Measurements from ENCODE around the gene CUL2. TPM values are rescaled to one million over a fixed set of nuclear protein-coding genes. Genes with fewer than 3 reads are reported as not detected.
A peak's percentile ranks its signal among the peaks of the same experiment; 100 is the strongest.
"Not testable (repeated sequence)": the region's sequence is repeated elsewhere in the genome, so short reads cannot be mapped to it uniquely, and the experiment has no call there.

CUL2 gene
- total RNA-seq, 1 experiment from 2014 or later = 21.7 TPM

DNA sequence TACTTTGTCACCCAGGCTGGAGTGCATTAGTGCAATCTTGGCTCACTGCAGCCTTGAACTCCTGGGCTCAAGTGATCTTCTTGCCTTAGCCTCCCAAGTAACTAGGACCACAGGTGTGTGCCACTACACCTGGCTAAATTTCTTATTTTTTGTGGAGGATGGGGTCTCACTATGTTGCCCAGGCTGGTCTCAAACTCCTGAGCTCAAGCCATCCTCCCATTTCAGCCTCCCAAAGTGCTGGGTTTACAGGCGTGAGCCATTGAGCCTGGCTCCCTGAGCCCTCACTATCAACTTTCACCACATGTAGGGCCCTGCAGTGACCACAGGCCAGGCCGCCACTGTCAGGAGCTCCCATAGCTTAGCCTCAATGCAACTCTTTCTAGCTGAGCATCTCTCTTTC lies 110.2 kb downstream of the CUL2 start:
- no peak for DNase-seq (ENCODE audit: low read depth)

DNA sequence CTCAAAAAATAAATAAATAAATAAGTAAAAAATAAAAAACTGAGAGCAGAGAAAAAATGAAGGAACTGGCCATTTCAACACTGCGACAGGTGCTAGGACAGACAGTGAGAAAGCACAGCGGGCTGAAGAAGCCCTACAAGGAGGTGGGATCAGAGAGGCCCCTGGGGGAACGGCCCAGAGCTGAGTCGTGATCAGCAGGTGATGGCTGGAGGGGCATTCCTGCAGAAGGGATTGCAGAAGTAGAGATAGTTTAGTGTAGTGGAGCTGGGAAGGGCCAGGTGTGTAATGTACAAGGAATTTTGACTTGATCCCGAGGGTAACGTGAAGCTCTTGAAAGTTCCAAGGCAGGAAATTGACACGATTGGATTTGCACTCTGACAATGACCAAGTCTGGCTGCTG lies 112.1 kb downstream of the CUL2 start:
- no peak for DNase-seq (ENCODE audit: low read depth)

DNA sequence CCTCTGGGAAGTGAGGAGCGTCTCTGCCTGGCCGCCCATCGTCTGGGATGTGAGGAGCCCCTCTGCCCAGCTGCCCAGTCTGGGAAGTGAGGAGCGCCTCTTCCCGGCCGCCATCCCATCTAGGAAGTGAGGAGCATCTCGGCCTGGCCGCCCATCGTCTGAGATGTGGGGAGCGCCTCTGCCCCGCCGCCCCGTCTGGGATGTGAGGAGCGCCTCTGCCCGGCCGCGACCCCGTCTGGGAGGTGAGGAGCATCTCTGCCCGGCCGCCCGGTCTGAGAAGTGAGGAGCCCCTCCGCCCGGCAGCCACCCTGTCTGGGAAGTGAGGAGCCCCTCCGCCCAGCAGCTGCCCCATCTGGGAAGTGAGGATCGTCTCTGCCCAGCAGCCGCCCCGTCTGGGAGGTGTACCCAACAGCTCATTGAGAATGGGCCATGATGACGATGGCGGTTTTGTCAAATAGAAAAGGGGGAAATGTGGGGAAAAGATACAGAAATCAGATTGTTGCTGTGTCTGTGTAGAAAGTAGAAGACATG lies 113.7 kb downstream of the CUL2 start:
- DNase-seq (ENCODE audit: low read depth) = not testable (repeated sequence)

DNA sequence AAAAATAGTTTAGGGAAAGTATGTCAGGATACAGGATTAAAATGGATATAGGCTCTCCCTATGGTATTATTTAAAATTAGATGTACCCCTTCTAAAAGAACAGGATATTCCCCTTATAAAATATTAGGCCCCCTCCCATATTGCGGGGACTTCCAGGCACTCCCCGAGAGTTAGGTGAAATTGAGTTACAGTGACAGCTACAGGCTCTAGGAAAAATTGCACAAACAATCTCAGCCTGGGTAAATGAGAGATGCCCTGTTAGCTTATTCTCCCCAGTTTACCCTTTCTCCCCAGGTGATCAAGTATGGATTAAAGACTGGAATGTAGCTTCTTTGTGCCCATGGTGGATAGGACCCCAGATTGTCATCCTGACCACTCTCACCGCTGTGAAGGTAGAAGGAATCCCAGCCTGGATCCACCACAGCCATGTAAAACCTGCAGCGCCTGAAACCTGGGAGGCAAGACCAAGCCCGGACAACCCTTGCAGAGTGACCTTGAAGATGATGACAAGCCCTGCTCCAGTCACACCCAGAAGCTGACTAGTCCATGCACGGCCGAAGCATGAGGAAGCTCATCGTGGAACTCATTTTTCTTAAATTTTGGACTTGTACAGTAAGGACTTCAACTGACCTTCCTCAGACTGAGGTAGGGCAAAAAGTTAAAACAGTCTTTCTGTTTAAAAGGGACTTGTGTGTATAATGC lies 115.6 kb downstream of the CUL2 start:
- DNase-seq (ENCODE audit: low read depth) = not testable (repeated sequence)

DNA sequence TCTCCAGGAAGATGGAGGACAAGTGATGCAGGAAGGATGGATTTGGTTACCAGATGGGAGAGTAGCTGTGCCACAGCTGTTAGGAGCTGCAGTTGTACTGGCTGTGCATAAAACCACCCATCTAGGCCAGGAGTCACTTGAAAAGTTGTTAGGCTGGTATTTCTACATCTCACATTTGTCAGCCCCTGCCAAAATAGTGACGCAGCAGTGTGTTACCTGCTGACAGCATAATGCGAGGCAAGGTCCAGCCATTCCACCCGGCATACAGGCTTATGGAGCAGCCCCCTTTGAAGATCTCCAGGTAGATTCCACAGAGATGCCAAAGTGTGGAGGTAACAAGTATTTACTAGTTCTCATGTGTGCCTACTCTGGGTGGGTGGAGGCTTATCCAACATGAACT lies 116.4 kb downstream of the CUL2 start:
- not testable (repeated sequence) for DNase-seq (ENCODE audit: low read depth)

DNA sequence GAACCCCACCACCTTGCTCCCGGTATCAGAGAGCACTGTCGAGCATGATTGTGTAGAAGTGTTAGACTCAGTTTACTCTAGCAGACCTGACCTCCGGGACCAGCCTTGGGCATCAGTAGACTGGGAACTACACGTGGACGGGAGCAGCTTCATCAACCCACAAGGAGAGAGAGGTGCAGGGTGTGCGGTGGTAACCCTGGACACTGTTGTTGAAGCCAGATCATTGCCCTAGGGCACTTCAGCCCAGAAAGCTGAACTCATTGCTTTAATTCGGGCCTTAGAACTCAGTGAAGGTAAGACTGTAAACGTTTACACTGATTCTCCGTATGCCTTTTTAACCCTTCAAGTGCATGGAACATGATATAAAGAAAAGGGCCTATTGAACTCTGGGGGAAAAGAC lies 117.0 kb downstream of the CUL2 start:
- not testable (repeated sequence) for DNase-seq (ENCODE audit: low read depth)

DNA sequence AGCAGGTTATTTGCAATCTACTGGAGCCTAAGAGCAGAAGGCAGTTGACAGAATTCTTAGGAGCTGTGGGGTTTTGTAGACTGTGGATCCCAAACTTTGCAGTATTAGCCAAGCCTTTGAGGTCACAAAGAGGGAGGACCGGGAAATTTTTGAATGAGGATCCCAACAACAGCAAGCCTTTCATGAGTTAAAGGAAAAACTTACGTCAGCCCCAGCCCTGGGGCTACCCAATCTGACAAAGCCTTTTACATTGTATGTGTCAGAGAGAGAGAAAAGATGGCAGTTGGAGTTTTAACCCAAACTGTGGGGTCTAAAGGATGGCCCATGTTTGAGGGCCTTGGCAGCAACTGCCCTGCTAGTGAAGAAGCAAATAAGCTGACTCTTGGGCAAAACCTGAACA lies 117.5 kb downstream of the CUL2 start:
- DNase-seq (ENCODE audit: low read depth) = not testable (repeated sequence)

DNA sequence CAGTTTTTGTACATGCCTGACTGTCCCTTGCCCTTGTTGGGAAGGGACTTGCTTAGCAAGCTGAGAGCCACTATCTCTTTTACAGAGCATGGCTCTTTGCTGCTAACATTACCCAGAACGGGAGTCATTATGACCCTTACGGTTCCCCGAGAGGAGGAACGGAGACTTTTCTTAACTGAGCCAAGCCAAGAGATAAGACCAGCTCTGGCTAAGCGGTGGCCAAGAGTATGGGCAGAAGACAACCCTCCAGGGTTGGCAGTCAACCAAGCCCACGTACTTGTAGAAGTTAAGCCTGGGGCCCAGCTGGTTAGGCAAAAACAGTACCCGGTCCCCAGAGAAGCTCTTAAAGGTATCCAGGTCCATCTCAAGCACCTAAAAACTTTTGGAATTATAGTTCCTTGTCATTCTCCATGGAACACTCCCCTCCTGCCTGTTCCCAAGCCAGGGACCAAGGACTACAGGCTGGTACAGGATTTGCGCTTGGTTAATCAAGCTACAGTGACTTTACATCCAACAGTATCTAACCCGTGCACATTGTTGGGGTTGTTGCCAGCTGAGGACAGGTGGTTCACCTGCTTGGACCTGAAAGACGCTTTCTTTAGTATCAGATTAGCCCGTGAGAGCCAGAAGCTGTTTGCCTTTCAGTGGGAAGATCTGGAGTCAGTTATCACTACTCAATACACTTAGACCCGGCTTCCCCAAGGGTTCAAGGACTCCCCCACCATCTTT lies 118.4 kb downstream of the CUL2 start:
- not testable (repeated sequence) for DNase-seq (ENCODE audit: low read depth)

DNA sequence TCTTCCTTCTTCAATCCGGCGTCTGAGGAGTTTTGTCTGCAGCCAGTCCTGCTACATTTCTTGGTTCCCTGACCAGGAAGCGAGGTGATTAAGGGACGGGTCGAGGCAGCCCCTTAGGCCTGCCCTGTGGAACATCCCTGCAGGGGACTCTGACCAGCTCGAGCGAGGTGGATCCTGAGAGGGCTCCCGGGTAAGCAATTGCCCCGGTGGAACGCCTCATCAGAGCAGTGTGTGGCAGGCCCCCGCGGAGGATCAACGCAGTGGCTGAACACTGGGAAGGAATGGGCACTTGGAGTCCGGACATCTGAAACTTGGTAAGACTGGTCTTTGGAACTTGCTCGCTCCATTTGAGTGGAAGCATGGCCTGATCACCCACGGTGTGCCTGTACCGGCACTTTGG lies 121.0 kb downstream of the CUL2 start:
- DNase-seq (ENCODE audit: low read depth) = no peak

DNA sequence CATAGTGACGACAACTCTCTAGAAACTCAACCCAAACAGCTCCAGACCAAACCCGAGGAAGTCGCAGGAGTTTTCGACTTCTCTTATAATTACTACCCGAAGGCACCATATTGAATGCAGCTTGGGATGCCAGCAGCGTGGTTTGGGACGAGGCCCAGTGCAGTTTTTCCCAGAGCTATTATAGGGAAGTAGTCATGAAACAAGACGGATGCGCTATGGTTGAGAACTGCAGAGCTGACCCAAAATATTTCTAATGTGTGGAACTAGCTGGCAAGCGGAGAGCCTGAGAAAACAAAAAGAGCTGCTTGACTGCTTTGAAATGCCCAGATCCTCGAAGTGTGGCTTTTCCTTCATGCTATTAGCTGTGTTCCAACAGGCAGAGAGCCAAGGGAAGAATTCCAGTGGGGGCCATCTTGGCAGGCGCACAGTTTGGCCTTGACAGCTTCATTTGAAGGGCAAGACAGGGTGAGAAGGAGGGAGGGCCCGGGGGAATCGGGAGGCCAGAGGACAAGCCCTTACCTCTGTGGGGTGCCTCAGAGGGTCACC lies 122.7 kb downstream of the CUL2 start:
- DNase-seq (ENCODE audit: low read depth) = peak; percentile 41

DNA sequence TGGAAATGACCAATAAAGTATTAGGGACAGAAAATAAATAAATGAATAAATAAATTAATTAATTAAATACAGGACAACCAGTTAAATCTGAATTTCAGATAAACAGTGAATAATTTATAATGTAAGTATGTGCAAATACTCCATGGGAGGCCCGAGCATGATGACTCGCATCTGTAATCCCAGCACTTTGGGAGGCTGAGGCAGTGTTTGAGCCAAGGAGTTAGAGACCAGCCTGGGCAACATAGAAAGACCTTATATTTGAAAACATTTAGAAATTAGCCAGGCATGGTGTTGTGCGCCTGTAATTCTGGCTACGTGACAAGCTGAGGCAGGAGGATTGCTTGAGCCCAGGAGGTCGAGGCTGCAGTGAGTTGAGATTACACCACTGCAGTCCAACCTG lies 123.7 kb downstream of the CUL2 start:
- peak; percentile 8 for DNase-seq (ENCODE audit: low read depth)

DNA sequence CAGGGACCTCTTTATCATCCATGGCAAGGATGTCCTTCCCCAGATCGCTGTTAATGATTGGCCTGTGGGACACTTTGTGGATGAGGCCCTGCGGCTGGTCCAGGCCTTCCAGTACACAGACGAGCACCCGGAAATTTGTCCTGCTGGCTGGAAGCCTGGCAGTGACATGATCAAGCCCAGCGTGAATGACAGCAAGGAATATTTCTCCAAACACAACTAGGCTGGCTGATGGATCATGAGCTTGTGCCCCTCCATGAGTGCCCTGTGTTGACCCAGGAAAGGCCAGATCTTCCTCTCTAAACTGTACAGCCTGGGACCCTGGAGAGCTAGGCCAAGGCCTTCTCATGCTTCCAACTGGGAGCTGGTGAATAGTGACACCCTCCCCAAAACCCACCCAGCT lies 124.1 kb downstream of the CUL2 start:
- no peak for DNase-seq (ENCODE audit: low read depth)

DNA sequence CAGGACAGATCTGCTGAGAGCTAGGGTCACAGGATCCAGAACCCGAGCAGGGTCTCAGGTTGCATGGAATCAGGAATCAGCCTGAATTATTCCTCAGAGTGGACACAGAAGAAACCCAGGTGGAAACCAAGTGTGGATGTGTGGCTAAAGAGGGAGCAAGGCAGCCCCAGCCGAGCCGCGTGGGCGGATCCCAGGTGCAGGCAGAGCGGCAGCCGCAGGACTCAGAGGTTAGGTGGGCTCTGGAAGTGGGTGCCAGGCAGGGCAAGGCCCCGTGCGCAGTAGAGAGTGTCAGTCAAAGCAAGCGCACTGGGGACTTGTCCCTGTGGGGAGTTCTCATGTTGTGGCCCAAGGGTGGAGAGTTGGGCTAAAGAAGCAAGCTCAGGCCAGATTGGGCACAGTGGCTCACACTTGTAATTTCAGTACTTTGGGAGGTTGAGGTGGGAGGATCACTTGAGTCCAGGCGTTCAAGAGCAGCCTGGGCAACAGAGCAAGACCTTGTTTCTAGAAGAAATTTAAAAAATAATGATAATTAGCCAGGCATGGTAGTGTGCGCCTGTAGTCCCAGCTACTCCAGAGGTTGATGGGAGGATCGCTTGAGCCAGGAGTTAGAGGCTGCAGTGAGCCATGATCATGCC lies 125.9 kb downstream of the CUL2 start:
- DNase-seq (ENCODE audit: low read depth) = no peak

DNA sequence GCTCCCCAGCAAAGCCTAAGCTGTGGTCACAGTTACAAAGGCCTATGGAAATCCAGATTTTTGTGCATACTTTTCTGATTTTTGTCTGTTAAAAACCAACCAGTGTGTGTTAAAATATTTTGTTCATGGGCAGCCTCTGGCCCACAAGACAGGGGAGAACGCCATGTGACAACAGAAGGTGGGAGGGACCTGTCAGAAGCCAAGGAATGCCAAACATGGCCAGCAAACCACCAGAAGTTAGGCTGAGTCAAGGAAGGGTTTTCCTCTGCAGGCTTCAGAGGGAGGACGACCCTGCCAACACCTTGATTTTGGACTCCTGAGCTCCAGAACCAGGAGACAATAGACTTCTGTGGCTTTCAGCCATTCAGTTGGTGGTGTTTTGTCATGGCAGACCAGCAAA lies 127.3 kb downstream of the CUL2 start:
- no peak for DNase-seq (ENCODE audit: low read depth)

DNA sequence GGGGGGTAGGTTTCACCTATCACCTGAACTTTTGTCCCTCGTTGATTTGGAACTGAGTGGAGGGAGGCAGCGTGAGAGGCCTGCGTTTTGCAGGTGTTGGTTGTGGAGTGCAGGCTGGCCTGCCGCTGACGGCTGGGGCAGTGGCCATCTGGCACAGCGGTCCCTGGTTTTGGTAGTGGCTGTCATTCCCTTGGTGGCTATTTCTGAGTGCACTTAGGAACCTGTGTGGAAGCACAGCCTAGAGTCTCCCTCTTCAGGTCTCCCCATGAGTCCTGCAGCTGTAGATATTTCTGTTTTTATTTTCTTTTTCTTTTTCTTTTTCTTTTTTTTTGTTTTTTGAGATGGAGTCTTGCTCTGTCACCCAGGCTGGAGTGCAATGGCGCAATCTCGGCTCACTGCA lies 129.2 kb downstream of the CUL2 start:
- DNase-seq (ENCODE audit: low read depth) = no peak

DNA sequence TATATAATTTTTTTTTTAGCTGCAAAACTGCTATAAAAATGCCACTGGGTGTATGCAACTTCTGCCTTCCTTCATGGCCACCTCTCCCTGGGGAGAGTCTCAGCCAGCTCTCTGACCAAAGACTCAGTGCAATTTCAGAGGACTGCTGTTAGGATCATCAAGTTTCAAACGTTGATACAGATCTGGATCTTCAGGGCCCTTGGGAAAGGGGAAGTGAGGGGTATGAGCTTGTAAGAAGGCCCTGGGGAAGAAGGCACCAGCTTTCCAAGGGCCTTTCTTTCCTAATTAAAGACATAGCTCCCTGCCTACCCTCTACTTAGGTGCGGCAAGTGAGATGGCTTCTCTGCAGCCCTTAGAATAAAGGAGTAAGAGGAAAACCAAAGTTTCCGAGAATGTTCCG lies 130.4 kb downstream of the CUL2 start:
- DNase-seq (ENCODE audit: low read depth) = no peak

DNA sequence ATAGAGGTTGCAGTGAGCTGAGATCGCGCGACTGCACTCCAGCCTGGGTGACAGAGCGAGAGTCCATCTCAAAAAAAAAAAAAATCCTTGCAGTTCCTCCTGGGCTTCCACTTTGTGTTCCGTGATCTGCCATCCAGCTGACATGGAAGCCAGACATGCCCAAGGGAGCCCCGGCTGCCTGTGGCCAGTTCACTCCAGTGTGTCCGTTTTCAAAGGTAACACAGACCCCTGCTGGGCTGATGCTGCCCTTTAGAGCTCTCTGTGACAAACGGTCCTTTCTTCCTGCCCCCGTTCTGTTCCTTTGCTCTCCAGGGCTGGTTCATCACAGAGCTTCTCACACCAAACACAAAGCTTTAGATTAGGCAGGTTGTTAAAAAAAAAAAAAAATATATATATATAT lies 130.8 kb downstream of the CUL2 start:
- no peak for DNase-seq (ENCODE audit: low read depth)

Other genes with a start within 250 kb of the CUL2 start
- 29.4 and 30.2 TPM in 2 replicates for gene CREM, start 36.5 kb upstream of the CUL2 start, total RNA-seq (2014; rRNA removed; shearing (Covaris generic))
- gene CCNY, start 246.2 kb upstream of the CUL2 start, total RNA-seq (2014; rRNA removed; shearing (Covaris generic)) = 26.9 and 40.1 TPM in 2 replicates

All from Daoy (cell line).